Measurements from ENCODE around the gene SELENOO. TPM values are rescaled to one million over a fixed set of nuclear protein-coding genes. Genes with fewer than 3 reads are reported as not detected.
A peak's percentile ranks its signal among the peaks of the same experiment; 100 is the strongest.

The SELENOO gene
- total RNA-seq, 1 donor from 2014 or later, result 28.3 TPM

DNA sequence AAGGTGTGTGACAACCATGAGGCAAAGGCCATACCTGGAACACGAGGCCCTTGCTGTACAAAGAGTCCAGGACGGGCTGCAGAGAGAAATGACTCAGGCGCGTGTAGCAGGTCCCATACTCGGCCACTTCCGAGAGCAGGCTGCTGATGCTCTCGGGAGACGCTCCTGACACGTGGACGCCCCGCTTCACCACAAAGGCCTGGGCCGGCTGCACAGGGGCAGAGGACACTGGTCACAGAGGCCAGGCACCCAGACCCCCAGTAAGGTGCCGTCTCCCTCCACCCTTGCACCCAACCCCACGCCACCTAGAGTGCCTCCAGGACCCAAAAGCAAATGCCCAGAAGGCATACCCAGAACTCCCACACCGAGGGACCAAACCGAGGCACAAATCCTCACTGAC is 28.6 kb downstream of the SELENOO start:
- H3K27ac Mint-ChIP-seq, result no peak overlapping the region

DNA sequence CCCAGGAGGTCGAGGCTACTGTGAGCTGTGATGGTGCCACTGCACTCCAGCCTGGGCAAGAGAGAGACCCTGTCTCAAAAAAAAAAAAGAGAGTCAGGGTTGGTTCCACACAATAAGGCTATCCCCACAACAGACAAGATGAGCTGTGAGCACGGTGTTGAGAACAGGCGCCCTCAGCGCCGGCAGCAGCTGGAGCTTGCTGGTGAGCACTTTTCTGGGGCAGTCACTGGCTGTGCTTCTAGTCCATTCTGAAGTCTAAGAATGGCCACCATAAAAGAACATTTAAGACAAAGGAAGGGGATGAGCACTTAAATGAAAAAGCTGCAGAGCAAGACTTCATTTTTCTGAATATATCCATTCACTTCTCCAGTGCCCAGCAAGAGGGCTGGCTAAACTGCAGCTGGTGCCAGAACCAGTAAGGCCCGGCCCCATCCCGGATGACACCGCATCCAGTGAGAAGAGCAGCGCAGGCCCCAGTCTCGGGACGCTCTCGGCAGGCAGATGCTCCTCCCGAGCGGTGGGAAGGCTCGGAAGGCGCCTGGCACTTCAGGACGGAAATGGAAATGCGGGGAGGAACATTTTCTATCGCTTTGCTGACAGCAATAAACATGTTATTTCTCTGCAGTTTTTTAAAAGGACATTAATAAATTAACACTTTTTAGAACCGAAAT is 31.8 kb downstream of the SELENOO start:
- no peaks in the 10 kb centered on the region for H3K4me1 Mint-ChIP-seq
- H3K27ac Mint-ChIP-seq, result no peak overlapping the region

More for the DNA sequence above, 28.6 kb downstream of the SELENOO start:
- DNase-seq (ENCODE audit: low spot score in 2 of 2, unreplicated experiment in 2 of 2), result no peak
- Mint-ChIP-seq H3K36me3 (peaks cover 12% of the 10 kb centered on the region), H3K4me1 (no peaks in the 10 kb centered on the region), H3K9me3 (no peaks in the 10 kb centered on the region), H3K27me3 (ENCODE audit: low read depth) (no peaks in the 10 kb centered on the region), H3K4me3 (no peak overlapping the region)
- TF ChIP-seq, protein P1, sequence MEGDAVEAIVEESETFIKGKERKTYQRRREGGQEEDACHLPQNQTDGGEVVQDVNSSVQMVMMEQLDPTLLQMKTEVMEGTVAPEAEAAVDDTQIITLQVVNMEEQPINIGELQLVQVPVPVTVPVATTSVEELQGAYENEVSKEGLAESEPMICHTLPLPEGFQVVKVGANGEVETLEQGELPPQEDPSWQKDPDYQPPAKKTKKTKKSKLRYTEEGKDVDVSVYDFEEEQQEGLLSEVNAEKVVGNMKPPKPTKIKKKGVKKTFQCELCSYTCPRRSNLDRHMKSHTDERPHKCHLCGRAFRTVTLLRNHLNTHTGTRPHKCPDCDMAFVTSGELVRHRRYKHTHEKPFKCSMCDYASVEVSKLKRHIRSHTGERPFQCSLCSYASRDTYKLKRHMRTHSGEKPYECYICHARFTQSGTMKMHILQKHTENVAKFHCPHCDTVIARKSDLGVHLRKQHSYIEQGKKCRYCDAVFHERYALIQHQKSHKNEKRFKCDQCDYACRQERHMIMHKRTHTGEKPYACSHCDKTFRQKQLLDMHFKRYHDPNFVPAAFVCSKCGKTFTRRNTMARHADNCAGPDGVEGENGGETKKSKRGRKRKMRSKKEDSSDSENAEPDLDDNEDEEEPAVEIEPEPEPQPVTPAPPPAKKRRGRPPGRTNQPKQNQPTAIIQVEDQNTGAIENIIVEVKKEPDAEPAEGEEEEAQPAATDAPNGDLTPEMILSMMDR (IDR thresholded peaks at IDR 0.05; ENCODE audit: unreplicated experiment), result no peak

DNA sequence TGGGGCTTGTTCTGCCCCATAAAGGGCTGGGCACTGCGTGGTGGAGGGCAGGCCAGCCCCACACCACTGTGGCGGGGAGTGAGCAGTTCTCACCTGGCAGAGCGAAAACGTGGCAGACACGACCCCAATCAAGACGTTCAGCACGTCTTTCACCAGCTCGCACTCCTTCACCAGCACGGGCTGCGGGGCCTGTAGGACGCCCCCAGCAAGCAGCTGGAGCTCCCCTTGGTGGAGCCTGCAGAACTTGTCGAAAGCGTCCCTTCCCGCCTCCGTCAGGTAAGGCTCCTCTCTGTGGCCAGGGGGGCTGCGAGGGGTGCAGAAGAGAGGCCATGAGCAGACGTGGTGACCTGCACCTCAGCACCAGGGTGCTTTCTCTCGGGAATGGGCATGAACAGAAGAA is 32.4 kb downstream of the SELENOO start:
- H3K9me3 Mint-ChIP-seq, result no peaks in the 10 kb centered on the region
- H3K4me1 Mint-ChIP-seq, result no peaks in the 10 kb centered on the region
- no peak for DNase-seq (ENCODE audit: low spot score in 2 of 2, unreplicated experiment in 2 of 2)
- peaks cover 17% of the 10 kb centered on the region for H3K36me3 Mint-ChIP-seq
- H3K27me3 Mint-ChIP-seq (ENCODE audit: low read depth), result no peaks in the 10 kb centered on the region
- no peak overlapping the region for H3K27ac Mint-ChIP-seq
- TF ChIP-seq, protein P1 (IDR thresholded peaks at IDR 0.05; ENCODE audit: unreplicated experiment), result no peak
- H3K4me3 Mint-ChIP-seq, result no peak overlapping the region

More for the DNA sequence above, 31.8 kb downstream of the SELENOO start:
- TF ChIP-seq, protein P1 (IDR thresholded peaks at IDR 0.05; ENCODE audit: unreplicated experiment), result no peak
- Mint-ChIP-seq H3K27me3 (ENCODE audit: low read depth) (no peaks in the 10 kb centered on the region), H3K9me3 (no peaks in the 10 kb centered on the region), H3K36me3 (peaks cover 17% of the 10 kb centered on the region), H3K4me3 (no peak overlapping the region)
- no peak for DNase-seq (ENCODE audit: low spot score in 2 of 2, unreplicated experiment in 2 of 2)

DNA sequence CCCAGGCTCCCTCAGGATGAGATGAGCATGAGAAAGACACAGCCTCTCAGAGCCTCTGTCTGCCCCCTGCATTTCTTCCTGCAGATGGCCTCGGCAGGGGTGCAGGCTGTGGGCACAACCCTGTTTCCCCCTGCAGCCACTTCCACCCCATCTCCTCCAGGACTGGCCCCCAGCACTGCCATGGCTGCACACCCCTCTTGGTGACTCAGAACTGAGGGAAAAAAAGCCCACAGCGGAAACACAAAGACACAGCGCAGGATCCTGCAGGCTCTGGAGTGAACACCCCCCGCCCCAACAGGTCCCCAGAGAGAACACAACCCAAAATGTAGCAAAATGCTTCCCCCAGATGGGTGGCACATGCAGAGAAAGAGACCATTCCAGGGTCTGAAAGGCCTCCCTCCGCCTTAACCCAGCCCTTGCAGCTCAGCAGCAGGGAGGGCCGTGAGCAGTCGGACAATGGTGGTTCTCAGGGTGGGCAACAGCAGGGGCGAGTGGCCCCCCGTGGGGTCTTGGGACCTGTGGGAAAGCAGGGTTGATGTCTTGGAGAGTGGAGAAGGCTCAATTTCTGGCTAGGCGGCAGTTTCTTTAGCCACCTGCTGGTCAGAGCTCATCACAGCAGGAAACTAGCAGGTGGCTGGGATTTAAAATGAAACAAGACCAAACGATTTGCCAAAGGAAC is 36.1 kb downstream of the SELENOO start:
- Mint-ChIP-seq H3K27me3 (ENCODE audit: low read depth) (no peaks in the 10 kb centered on the region), H3K27ac (no peak overlapping the region), H3K4me3 (no peak overlapping the region), H3K4me1 (peaks cover 9% of the 10 kb centered on the region), H3K36me3 (peaks cover 13% of the 10 kb centered on the region), H3K9me3 (no peaks in the 10 kb centered on the region)
- TF ChIP-seq, protein P1 (IDR thresholded peaks at IDR 0.05; ENCODE audit: unreplicated experiment), result peak; percentile 74
- DNase-seq (ENCODE audit: low spot score in 2 of 2, unreplicated experiment in 2 of 2), result no peak

DNA sequence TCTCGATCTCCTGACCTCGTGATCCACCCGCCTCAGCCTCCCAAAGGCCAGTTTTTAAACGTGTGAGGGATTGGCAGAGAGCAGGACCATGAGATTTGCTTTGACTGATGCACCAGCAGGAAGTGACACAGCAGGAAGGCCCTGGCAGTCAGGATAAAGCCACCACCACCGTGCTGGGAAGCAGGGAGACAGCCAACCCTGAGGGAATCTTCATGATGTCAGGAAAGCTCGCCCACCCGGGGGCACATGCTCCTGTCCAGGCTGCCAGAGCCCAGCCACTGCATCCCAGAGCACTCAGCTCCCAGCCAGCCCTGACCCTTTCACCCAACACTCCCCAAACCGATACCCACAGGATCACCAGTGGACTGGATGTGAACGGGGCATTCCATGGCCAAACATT is 37.9 kb downstream of the SELENOO start:
- Mint-ChIP-seq H3K4me3 (no peak overlapping the region), H3K27me3 (ENCODE audit: low read depth) (no peaks in the 10 kb centered on the region)

More for the DNA sequence above, 37.9 kb downstream of the SELENOO start:
- no peak for DNase-seq (ENCODE audit: low spot score in 2 of 2, unreplicated experiment in 2 of 2)
- Mint-ChIP-seq H3K36me3 (peaks cover 13% of the 10 kb centered on the region), H3K9me3 (no peaks in the 10 kb centered on the region), H3K27ac (no peak overlapping the region), H3K4me1 (peaks cover 24% of the 10 kb centered on the region)
- TF ChIP-seq, protein P1 (IDR thresholded peaks at IDR 0.05; ENCODE audit: unreplicated experiment), result no peak

Data from mesothelial cell of epicardium (in vitro differentiated cells).